CD14-positive monocyte (primary cell): ENCODE measurements around the gene KIF26B. TPM values are rescaled to one million over a fixed set of nuclear protein-coding genes. Genes with fewer than 3 reads are reported as not detected.

Experiments used
- DNase-seq, 3 donors: peaks; one replicate each; pipeline ENCODE4 v3.0.0-alpha.2; 2011 to 2022
- H2AFZ ChIP-seq: 2 replicates; pipeline ENCODE4 v1.6.0; 2012; ENCODE audit warnings: mild to moderate bottlenecking, low read depth, low read length, inconsistent platforms; ENCODE audit not compliant: insufficient read depth, poor library complexity, severe bottlenecking
- H3K27ac ChIP-seq, 2 donors: 1 replicate in 1 of 2; 2 replicates in 1 of 2; pipeline ENCODE4 v1.5.1; 2012 to 2013; ENCODE audit warnings: low read length in 2 of 2, control low read depth in 1 of 2, inconsistent platforms in 1 of 2, low read depth in 1 of 2, mild to moderate bottlenecking in 1 of 2
- H3K27me3 ChIP-seq, 2 donors: one replicate each; pipeline versions ENCODE4 v1.6.0 to v1.6.1; 2011 to 2013; ENCODE audit warnings: low read length in 2 of 2; ENCODE audit not compliant: control insufficient read depth in 2 of 2, insufficient read depth in 2 of 2
- H3K36me3 ChIP-seq, 2 donors: replicated peaks in 1 of 2; 1 replicate in 1 of 2; 2 replicates in 1 of 2; pipeline versions ENCODE4 v1.5.1 to v1.6.1; 2012 to 2013; ENCODE audit warnings: low read length in 2 of 2, control low read depth in 1 of 2, inconsistent platforms in 1 of 2, mild to moderate bottlenecking in 1 of 2; ENCODE audit not compliant: insufficient read depth in 2 of 2, control insufficient read depth in 1 of 2
- H3K4me1 ChIP-seq, 2 donors: 1 replicate in 1 of 2; 2 replicates in 1 of 2; pipeline versions ENCODE4 v1.5.1 to v1.6.1; 2012 to 2013; ENCODE audit warnings: low read length in 2 of 2, control low read depth in 1 of 2, inconsistent platforms in 1 of 2, mild to moderate bottlenecking in 1 of 2, moderate library complexity in 1 of 2; ENCODE audit not compliant: insufficient read depth in 2 of 2, control insufficient read depth in 1 of 2
- H3K4me2 ChIP-seq: replicated peaks from 2 replicates; pipeline ENCODE3; 2012; ENCODE audit warnings: low read length, moderate library complexity, mild to moderate bottlenecking; ENCODE audit not compliant: poor library complexity, severe bottlenecking; ENCODE audit errors: extremely low read depth
- H3K4me3 ChIP-seq, 3 experiments: fragments of 200-600 bp in 1 of 3; sonication (generic) in 1 of 3; replicated peaks in 1 of 3; 1 replicate in 2 of 3; 2 replicates in 1 of 3; pipeline ENCODE4 v1.5.1; 2011 to 2013; ENCODE audit warnings: low read length in 3 of 3, mild to moderate bottlenecking in 3 of 3, control low read depth in 2 of 3, low read depth in 2 of 3, inconsistent platforms in 1 of 3, moderate library complexity in 1 of 3
- H3K79me2 ChIP-seq: 2 replicates; pipeline ENCODE4 v1.6.0; 2012; ENCODE audit warnings: mild to moderate bottlenecking, control low read depth, inconsistent platforms, low read length, moderate library complexity; ENCODE audit not compliant: insufficient read depth
- H3K9ac ChIP-seq: 2 replicates; pipeline ENCODE4 v1.6.0; 2017; ENCODE audit warnings: low read length, mild to moderate bottlenecking; ENCODE audit not compliant: insufficient read depth, poor library complexity, severe bottlenecking
- H3K9me3 ChIP-seq, 2 donors: replicated peaks in 1 of 2; 1 replicate in 1 of 2; 2 replicates in 1 of 2; pipeline versions ENCODE4 v1.5.1 to v1.6.1; 2012 to 2013; ENCODE audit warnings: low read length in 2 of 2, control low read depth in 1 of 2; ENCODE audit not compliant: control insufficient read depth in 1 of 2, insufficient read depth in 1 of 2
- H4K20me1 ChIP-seq: 2 replicates; pipeline ENCODE4 v1.6.0; 2012; ENCODE audit warnings: mild to moderate bottlenecking, low read length, control low read depth, moderate library complexity; ENCODE audit not compliant: insufficient read depth
- H3K27ac Mint-ChIP-seq, 7 donors: one replicate each; pipeline ENCODE4 v1.8.0; 2020; ENCODE audit warnings: mild to moderate bottlenecking in 7 of 7, mixed read lengths in 7 of 7, moderate library complexity in 6 of 7, inconsistent platforms in 2 of 7
- H3K27me3 Mint-ChIP-seq, 3 donors: one replicate each; pipeline ENCODE4 v1.8.0; 2021 to 2022; ENCODE audit warnings: low read depth in 3 of 3, mild to moderate bottlenecking in 3 of 3, mixed read lengths in 3 of 3, moderate library complexity in 3 of 3, inconsistent platforms in 1 of 3
- H3K36me3 Mint-ChIP-seq, 2 donors: one replicate each; pipeline ENCODE4 v1.8.0; 2020; ENCODE audit warnings: mixed read lengths in 2 of 2, inconsistent platforms in 1 of 2, mild to moderate bottlenecking in 1 of 2
- H3K4me1 Mint-ChIP-seq: one replicate; pipeline ENCODE4 v1.8.0; 2020; ENCODE audit warnings: mild to moderate bottlenecking, mixed read lengths
- H3K4me3 Mint-ChIP-seq, 2 donors: one replicate each; pipeline ENCODE4 v1.8.0; 2020; ENCODE audit warnings: mild to moderate bottlenecking in 2 of 2, mixed read lengths in 2 of 2, moderate library complexity in 1 of 2
- H3K9me3 Mint-ChIP-seq, 7 donors: one replicate each; pipeline ENCODE4 v1.8.0; 2020 to 2022; ENCODE audit warnings: mixed read lengths in 7 of 7, mild to moderate bottlenecking in 6 of 7, moderate library complexity in 6 of 7, inconsistent platforms in 2 of 7
- WGBS: methylation state at CpG from one replicate; pipeline ENCODE4 v1.1.5; 2013; ENCODE audit warnings: missing lambda C conversion rate; ENCODE audit not compliant: insufficient coverage; 5-methylcytosine and 5-hydroxymethylcytosine counted together
- intact Hi-C, 2 donors: fragments of 100-400 bp; cut with micrococcal nuclease; formaldehyde crosslinking; loops; one replicate each; pipeline versions ENCODE4 v1.15.0 to v1.15.1; 2023
- polyA plus RNA-seq, 3 donors: library from polyadenylated mRNA; depleted of rRNA in 1 of 3; unstranded in 2 of 3; stranded (reverse) in 1 of 3; fragments of 300-500 nt in 2 of 3; fragments of >200 nt in 1 of 3; fragmentation: Illumina TruSeq in 2 of 3; gene quantifications; 1 replicate in 2 of 3; 2 replicates in 1 of 3; pipeline ENCODE4 v1.2.3, GENCODE V29; 2012 to 2021
- TF ChIP-seq, protein P1 (sequence below): fragments of 200-600 bp; IDR thresholded peaks from one replicate; pipeline ENCODE4 v1.8.0; 2022; ENCODE audit warnings: antibody characterized with exemption, mild to moderate bottlenecking

The KIF26B gene
- polyA plus RNA-seq, 3 donors, result 0.01 to 0.05 TPM; not detected in 1

GRCh38 chr1:245560316-245560859 is 405.6 kb downstream of the KIF26B start:
- no peaks in the 10 kb centered on the region for H3K36me3 Mint-ChIP-seq
- Histone ChIP-seq H3K4me3 (no peak overlapping the region), H3K9ac (no peak overlapping the region), H4K20me1 (no peaks in the 10 kb centered on the region), H2AFZ (no peak overlapping the region), H3K27me3 (no peaks in the 10 kb centered on the region), H3K4me2 (no peak overlapping the region), H3K9me3 (no peaks in the 10 kb centered on the region), H3K36me3 (no peaks in the 10 kb centered on the region), H3K27ac (no peak overlapping the region), H3K4me1 (no peaks in the 10 kb centered on the region), H3K79me2 (no peaks in the 10 kb centered on the region)
- H3K27me3 Mint-ChIP-seq, result peaks cover 2 to 5% (median 2%) of the 10 kb centered on the region in 3 donors
- TF ChIP-seq, protein P1, sequence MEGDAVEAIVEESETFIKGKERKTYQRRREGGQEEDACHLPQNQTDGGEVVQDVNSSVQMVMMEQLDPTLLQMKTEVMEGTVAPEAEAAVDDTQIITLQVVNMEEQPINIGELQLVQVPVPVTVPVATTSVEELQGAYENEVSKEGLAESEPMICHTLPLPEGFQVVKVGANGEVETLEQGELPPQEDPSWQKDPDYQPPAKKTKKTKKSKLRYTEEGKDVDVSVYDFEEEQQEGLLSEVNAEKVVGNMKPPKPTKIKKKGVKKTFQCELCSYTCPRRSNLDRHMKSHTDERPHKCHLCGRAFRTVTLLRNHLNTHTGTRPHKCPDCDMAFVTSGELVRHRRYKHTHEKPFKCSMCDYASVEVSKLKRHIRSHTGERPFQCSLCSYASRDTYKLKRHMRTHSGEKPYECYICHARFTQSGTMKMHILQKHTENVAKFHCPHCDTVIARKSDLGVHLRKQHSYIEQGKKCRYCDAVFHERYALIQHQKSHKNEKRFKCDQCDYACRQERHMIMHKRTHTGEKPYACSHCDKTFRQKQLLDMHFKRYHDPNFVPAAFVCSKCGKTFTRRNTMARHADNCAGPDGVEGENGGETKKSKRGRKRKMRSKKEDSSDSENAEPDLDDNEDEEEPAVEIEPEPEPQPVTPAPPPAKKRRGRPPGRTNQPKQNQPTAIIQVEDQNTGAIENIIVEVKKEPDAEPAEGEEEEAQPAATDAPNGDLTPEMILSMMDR, result no peak
- peaks cover 0 to 1% (median 0%) of the 10 kb centered on the region in 7 donors for H3K9me3 Mint-ChIP-seq
- no peak overlapping the region for H3K4me3 Mint-ChIP-seq
- intact Hi-C loops, result no loop called here
- no peak overlapping the region for H3K27ac Mint-ChIP-seq
- H3K4me1 Mint-ChIP-seq, result peaks cover 4% of the 10 kb centered on the region
- no peak for DNase-seq
- 92% methylated on average over 4 of the region's 12 CpGs for WGBS

DNA sequence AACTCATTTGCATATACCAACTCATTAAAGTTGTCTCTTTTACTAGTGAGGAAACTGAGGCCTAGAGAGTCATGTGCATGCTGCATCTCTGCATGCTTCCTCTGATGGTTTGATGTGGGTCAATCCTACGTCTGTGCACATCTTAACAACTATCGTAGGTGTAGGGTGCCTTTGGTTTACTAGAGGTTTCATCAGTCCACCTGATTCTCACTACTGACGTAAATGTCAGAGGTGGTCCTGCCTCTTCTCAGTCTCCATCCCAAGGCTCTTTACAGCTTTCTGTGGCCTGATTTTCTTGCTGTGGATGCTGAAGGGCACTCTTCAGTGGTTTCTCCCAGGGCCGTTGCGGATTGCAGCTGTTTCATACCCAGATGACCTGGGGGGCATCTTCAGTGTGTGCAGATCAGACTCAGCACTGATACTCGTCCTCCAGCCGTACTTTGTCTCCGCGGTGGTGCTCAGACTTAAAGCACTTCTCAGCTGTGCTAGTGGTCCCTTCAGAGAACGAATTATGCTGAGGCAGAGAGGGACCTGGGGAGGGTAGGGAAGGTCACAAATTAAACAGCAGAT is 407.0 kb downstream of the KIF26B start:
- 97% methylated on average over 7 of the region's 10 CpGs for WGBS
- peak overlapping the region in 1 of 7 donors; percentile 26 for H3K27ac Mint-ChIP-seq

More for the DNA sequence above, 407.0 kb downstream of the KIF26B start:
- Mint-ChIP-seq H3K9me3 (peaks cover 0 to 3% (median 0%) of the 10 kb centered on the region in 7 donors), H3K36me3 (no peaks in the 10 kb centered on the region), H3K4me3 (no peak overlapping the region), H3K27me3 (peaks cover 0 to 2% (median 2%) of the 10 kb centered on the region in 3 donors), H3K4me1 (peaks cover 4% of the 10 kb centered on the region)
- no peaks in the 10 kb centered on the region for H3K27me3 ChIP-seq
- no peaks in the 10 kb centered on the region for H3K9me3 ChIP-seq
- H3K4me1 ChIP-seq, result no peaks in the 10 kb centered on the region
- intact Hi-C loops, result no loop called here
- TF ChIP-seq, protein P1, result no peak
- no peak overlapping the region for H3K4me2 ChIP-seq
- H3K27ac ChIP-seq, result no peak overlapping the region
- H3K4me3 ChIP-seq, result no peak overlapping the region
- H3K36me3 ChIP-seq, result no peaks in the 10 kb centered on the region
- H3K9ac ChIP-seq, result no peak overlapping the region
- no peaks in the 10 kb centered on the region for H4K20me1 ChIP-seq
- no peak overlapping the region for H2AFZ ChIP-seq
- DNase-seq, result no peak
- no peaks in the 10 kb centered on the region for H3K79me2 ChIP-seq
